MM.1S (cell line): Measurements from ENCODE around the gene GRIA4.

ENCODE experiments used
- DNase-seq: peaks from one replicate; pipeline ENCODE4 v3.0.0-alpha.2; 2015
- H2AFZ ChIP-seq: fragments of 300-600 bp; sonication (generic); 2 replicates; pipeline ENCODE4 v1.6.0; 2016; ENCODE audit warnings: antibody characterized with exemption, low read length
- H3F3A ChIP-seq: fragments of 300-600 bp; sonication (generic); 2 replicates; pipeline ENCODE4 v1.6.1; 2016; ENCODE audit warnings: mild to moderate bottlenecking, antibody characterized with exemption, low read length, moderate library complexity, mixed read lengths; ENCODE audit not compliant: insufficient read depth
- H3K27ac ChIP-seq: fragments of 300-600 bp; sonication (generic); 2 replicates; pipeline ENCODE4 v1.5.1; 2016; ENCODE audit warnings: mild to moderate bottlenecking, low read length
- H3K27me3 ChIP-seq: fragments of 300-600 bp; sonication (generic); replicated peaks from 2 replicates; pipeline ENCODE4 v1.6.0; 2016; ENCODE audit warnings: low read length; ENCODE audit not compliant: insufficient read depth
- H3K36me3 ChIP-seq: fragments of 300-600 bp; sonication (generic); replicated peaks from 2 replicates; pipeline ENCODE4 v1.6.1; 2016; ENCODE audit warnings: mild to moderate bottlenecking, low read length, mixed read lengths; ENCODE audit not compliant: insufficient read depth
- H3K4me1 ChIP-seq: fragments of 300-600 bp; sonication (generic); 2 replicates; pipeline ENCODE4 v1.6.1; 2016; ENCODE audit warnings: low read length, mixed read lengths
- H3K4me2 ChIP-seq: fragments of 300-600 bp; sonication (generic); 2 replicates; pipeline ENCODE4 v1.6.0; 2016; ENCODE audit warnings: low read depth, low read length
- H3K4me3 ChIP-seq: fragments of 300-600 bp; sonication (generic); 2 replicates; pipeline ENCODE4 v1.5.1; 2016; ENCODE audit warnings: low read length, mixed read lengths
- H3K79me2 ChIP-seq: fragments of 300-600 bp; sonication (generic); 2 replicates; pipeline ENCODE4 v1.6.1; 2016; ENCODE audit warnings: mixed run types, low read length, mixed read lengths
- H3K9ac ChIP-seq: fragments of 300-600 bp; sonication (generic); 2 replicates; pipeline ENCODE4 v1.6.1; 2016; ENCODE audit warnings: low read length, mixed read lengths
- H3K9me2 ChIP-seq: fragments of 300-600 bp; sonication (generic); replicated peaks from 2 replicates; pipeline ENCODE4 v1.6.1; 2016; ENCODE audit warnings: mild to moderate bottlenecking, low read length, mixed read lengths; ENCODE audit not compliant: insufficient read depth
- H3K9me3 ChIP-seq: fragments of 300-600 bp; sonication (generic); replicated peaks from 2 replicates; pipeline ENCODE4 v1.6.1; 2016; ENCODE audit warnings: mild to moderate bottlenecking, low read length, mixed read lengths; ENCODE audit not compliant: insufficient read depth
- H4K20me1 ChIP-seq: fragments of 300-600 bp; sonication (generic); 2 replicates; pipeline ENCODE4 v1.6.1; 2016; ENCODE audit warnings: mild to moderate bottlenecking, low read length, moderate library complexity, mixed read lengths; ENCODE audit not compliant: insufficient read depth
- CTCF ChIP-seq: fragments of 300-600 bp; sonication (generic); IDR thresholded peaks from 2 replicates; pipeline ENCODE4 v1.5.1; 2016; ENCODE audit warnings: antibody characterized with exemption, low read length, mixed read lengths
- EZH2 ChIP-seq: fragments of 300-600 bp; sonication (generic); optimal IDR thresholded peaks from 2 replicates; pipeline ENCODE3; 2017; ENCODE audit warnings: low read depth, mild to moderate bottlenecking, antibody characterized with exemption, low read length, mixed read lengths
- EZH2phosphoT487 ChIP-seq: fragments of 300-600 bp; sonication (generic); IDR thresholded peaks from 2 replicates; pipeline ENCODE4 v1.6.1; 2018; ENCODE audit warnings: antibody characterized with exemption, low read length

The GRIA4 gene

GRCh38 chr11:105636496-105636895, 26.6 kb downstream of the GRIA4 start:
- Histone ChIP-seq H3K79me2 (no peaks in the 10 kb centered on the region), H3K4me2 (no peak overlapping the region), H4K20me1 (no peaks in the 10 kb centered on the region), H2AFZ (no peak overlapping the region), H3K36me3 (no peaks in the 10 kb centered on the region), H3K4me3 (no peak overlapping the region), H3K27ac (no peak overlapping the region), H3F3A (no peaks in the 10 kb centered on the region), H3K9me3 (no peaks in the 10 kb centered on the region), H3K27me3 (no peaks in the 10 kb centered on the region), H3K9ac (no peak overlapping the region), H3K9me2 (no peaks in the 10 kb centered on the region), H3K4me1 (no peaks in the 10 kb centered on the region)
- DNase-seq = no peak
- no peak for TF ChIP-seq EZH2phosphoT487
- TF ChIP-seq CTCF = no peak
- no peak for TF ChIP-seq EZH2

GRCh38 chr11:105639527-105639926, 29.7 kb downstream of the GRIA4 start:
- H3K4me1 ChIP-seq = no peaks in the 10 kb centered on the region
- no peaks in the 10 kb centered on the region for H3K9me3 ChIP-seq
- no peak overlapping the region for H3K4me2 ChIP-seq
- no peaks in the 10 kb centered on the region for H4K20me1 ChIP-seq
- TF ChIP-seq EZH2 (no peak), EZH2phosphoT487 (no peak), CTCF (no peak)
- no peak overlapping the region for H2AFZ ChIP-seq
- H3K36me3 ChIP-seq = no peaks in the 10 kb centered on the region
- no peaks in the 10 kb centered on the region for H3K79me2 ChIP-seq
- no peaks in the 10 kb centered on the region for H3K9me2 ChIP-seq
- no peaks in the 10 kb centered on the region for H3F3A ChIP-seq
- DNase-seq = no peak
- H3K27ac ChIP-seq = no peak overlapping the region
- H3K9ac ChIP-seq = no peak overlapping the region
- H3K27me3 ChIP-seq = no peaks in the 10 kb centered on the region
- no peak overlapping the region for H3K4me3 ChIP-seq

DNA sequence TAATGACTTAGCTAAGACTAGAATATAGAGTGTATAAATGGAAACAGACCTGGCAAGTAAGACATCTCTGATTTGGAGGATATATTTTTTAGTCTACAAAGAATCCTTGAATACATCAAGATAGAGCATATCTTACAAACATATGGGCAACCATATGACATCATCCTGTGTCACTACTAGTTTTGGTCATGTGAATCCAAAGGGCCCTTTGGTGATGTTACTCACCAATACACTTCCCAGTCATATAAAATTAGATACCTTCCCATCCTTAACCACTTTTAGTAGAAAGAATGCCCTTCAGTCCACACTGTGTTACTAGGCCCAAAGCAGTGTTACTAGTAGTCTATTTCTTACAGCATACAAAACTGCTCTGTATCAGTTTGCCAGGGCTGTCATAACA, 31.6 kb downstream of the GRIA4 start:
- no peak for DNase-seq
- Histone ChIP-seq H3K4me3 (no peak overlapping the region), H3K27me3 (no peaks in the 10 kb centered on the region), H3K9ac (no peak overlapping the region), H3K9me3 (no peaks in the 10 kb centered on the region), H3K4me1 (no peaks in the 10 kb centered on the region), H3K9me2 (no peaks in the 10 kb centered on the region), H2AFZ (no peak overlapping the region), H3K4me2 (no peak overlapping the region), H4K20me1 (no peaks in the 10 kb centered on the region), H3K79me2 (no peaks in the 10 kb centered on the region), H3K27ac (no peak overlapping the region), H3F3A (no peaks in the 10 kb centered on the region), H3K36me3 (no peaks in the 10 kb centered on the region)
- TF ChIP-seq CTCF = no peak
- no peak for TF ChIP-seq EZH2phosphoT487
- no peak for TF ChIP-seq EZH2
